Sigmoid colon (tissue), 7 donors: ENCODE data around the gene TUT4. TPM values are rescaled to one million over a fixed set of nuclear protein-coding genes. Genes with fewer than 3 reads are reported as not detected.

Source experiments
- DNase-seq: peaks from one replicate; pipeline ENCODE4 v3.0.0-alpha.2; 2019
- H3K27ac ChIP-seq, 4 donors: fragments of 200-600 bp; sonication (generic); one replicate each; pipeline ENCODE4 v1.5.1; 2016 to 2019; ENCODE audit warnings: mild to moderate bottlenecking in 1 of 4
- H3K27me3 ChIP-seq, 3 donors: fragments of 200-600 bp; sonication (generic); one replicate each; pipeline ENCODE4 v1.5.1; 2019; ENCODE audit warnings: mild to moderate bottlenecking in 1 of 3
- H3K36me3 ChIP-seq, 4 donors: fragments of 200-600 bp; sonication (generic); one replicate each; pipeline ENCODE4 v1.5.1; 2016 to 2019
- H3K4me1 ChIP-seq, 4 donors: fragments of 200-600 bp; sonication (generic); one replicate each; pipeline ENCODE4 v1.5.1; 2017 to 2019
- H3K4me3 ChIP-seq, 4 donors: fragments of 200-600 bp; sonication (generic); one replicate each; pipeline ENCODE4 v1.5.1; 2017 to 2019; ENCODE audit warnings: mild to moderate bottlenecking in 2 of 4, moderate library complexity in 1 of 4
- H3K9me3 ChIP-seq, 4 donors: fragments of 200-600 bp in 3 of 4; sonication (generic) in 3 of 4; one replicate each; pipeline versions ENCODE4 v1.5.1 to v1.6.1; 2013 to 2019
- CTCF ChIP-seq, 4 experiments: fragments of 450-650 bp in 3 of 4; fragments of 200-600 bp in 1 of 4; IDR thresholded peaks; one replicate each; pipeline ENCODE4 v1.5.1; 2016 to 2019; ENCODE audit warnings: antibody characterized with exemption in 4 of 4, mild to moderate bottlenecking in 3 of 4, moderate library complexity in 2 of 4
- EP300 ChIP-seq, 4 donors: sonication (generic); formaldehyde crosslinking; IDR thresholded peaks; one replicate each; pipeline ENCODE4 v1.6.1; 2017; ENCODE audit warnings: antibody characterized with exemption in 4 of 4
- POLR2A ChIP-seq, 2 donors: fragments of 450-650 bp; IDR thresholded peaks; one replicate each; pipeline ENCODE4 v1.6.1; 2016; ENCODE audit warnings: antibody characterized with exemption in 2 of 2, mild to moderate bottlenecking in 2 of 2, moderate library complexity in 2 of 2
- POLR2AphosphoS5 ChIP-seq, 4 donors: sonication (generic); formaldehyde crosslinking; IDR thresholded peaks; one replicate each; pipeline ENCODE4 v1.6.1; 2017; ENCODE audit warnings: antibody characterized with exemption in 4 of 4
- WGBS, 2 donors: extraction: QIAGEN DNeasy Blood & Tissue Kit; methylation state at CpG; one replicate each; pipeline ENCODE4 v1.1.7; 2013; 5-methylcytosine and 5-hydroxymethylcytosine counted together
- intact Hi-C: fragments of 100-400 bp; cut with DNase I; formaldehyde crosslinking; loops from one replicate; pipeline ENCODE4 v1.15.1; 2023
- polyA plus RNA-seq, 3 donors: library from polyadenylated mRNA; stranded (reverse); fragments of 200-250 nt; gene quantifications; one replicate each; pipeline ENCODE4 v1.2.3, GENCODE V29; 2013
- total RNA-seq, 4 donors: library from RNA; depleted of rRNA; stranded (reverse); fragments of >200 nt; gene quantifications; one replicate each; pipeline ENCODE4 v1.1.0, GENCODE V29; 2016
- donor health status: healthy with polysubstance abuse.
- donor health status: Bipolar disorder and iron deficiency.
- donor health status: healthy.

TUT4 gene
- total and polyA plus RNA-seq, 7 donors: 3.2 to 66.9 (median 50.4) TPM

GRCh38 chr1:52574594-52574993 is 21.7 kb upstream of the TUT4 start:
- Histone ChIP-seq H3K27me3 (no peaks in the 10 kb centered on the region), H3K27ac (peak overlapping the region in 3 of 4 donors; percentile 30 to 63 (median 43)), H3K9me3 (no peaks in the 10 kb centered on the region), H3K36me3 (no peaks in the 10 kb centered on the region), H3K4me1 (peaks cover 0 to 13% (median 7%) of the 10 kb centered on the region in 4 donors), H3K4me3 (no peak overlapping the region)
- TF ChIP-seq EP300 (IDR thresholded peaks at IDR 0.05) (peak in 1 of 4 donors; percentile 43), CTCF (IDR thresholded peaks at IDR 0.05) (no peak), POLR2AphosphoS5 (IDR thresholded peaks at IDR 0.05) (peak in 3 of 4 donors; percentile 23 to 54 (median 37)), POLR2A (IDR thresholded peaks at IDR 0.05) (no peak)
- intact Hi-C loops: no loop called here
- no peak for DNase-seq
- WGBS, 2 donors: 68 to 86% methylated on average over 2 of the region's 2 CpGs

- WGBS, 2 donors: 94 to 97% methylated on average over 4 of the region's 4 CpGs
- TF ChIP-seq POLR2A (IDR thresholded peaks at IDR 0.05): no peak
- TF ChIP-seq POLR2AphosphoS5 (IDR thresholded peaks at IDR 0.05): no peak
- no peak for TF ChIP-seq CTCF (IDR thresholded peaks at IDR 0.05)
- no peak for TF ChIP-seq EP300 (IDR thresholded peaks at IDR 0.05)
- H3K4me3 ChIP-seq: no peak overlapping the region
Observed at GRCh38 chr1:52572387-52572786, 19.5 kb upstream of the TUT4 start.

GRCh38 chr1:52571783-52572182 is 18.9 kb upstream of the TUT4 start:
- peaks cover 0 to 18% (median 7%) of the 10 kb centered on the region in 4 donors for H3K4me1 ChIP-seq
- TF ChIP-seq POLR2AphosphoS5 (IDR thresholded peaks at IDR 0.05) (no peak), CTCF (IDR thresholded peaks at IDR 0.05) (no peak), EP300 (IDR thresholded peaks at IDR 0.05) (no peak), POLR2A (IDR thresholded peaks at IDR 0.05) (no peak)
- H3K9me3 ChIP-seq: no peaks in the 10 kb centered on the region
- no peaks in the 10 kb centered on the region for H3K27me3 ChIP-seq
- no peaks in the 10 kb centered on the region for H3K36me3 ChIP-seq
- intact Hi-C loops: no loop called here
- no peak overlapping the region for H3K4me3 ChIP-seq
- 82 to 88% methylated on average over 1 of the region's 1 CpG for WGBS, 2 donors
- DNase-seq: no peak
- H3K27ac ChIP-seq: no peak overlapping the region

More at GRCh38 chr1:52572387-52572786, 19.5 kb upstream of the TUT4 start:
- Histone ChIP-seq H3K27me3 (no peaks in the 10 kb centered on the region), H3K4me1 (peaks cover 0 to 18% (median 7%) of the 10 kb centered on the region in 4 donors), H3K27ac (no peak overlapping the region), H3K9me3 (no peaks in the 10 kb centered on the region), H3K36me3 (no peaks in the 10 kb centered on the region)
- no peak for DNase-seq
- intact Hi-C loops: no loop called here

GRCh38 chr1:52569449-52570210 is 16.7 kb upstream of the TUT4 start:
- WGBS, 2 donors: 55 to 60% methylated on average over 7 of the region's 7 CpGs
- Histone ChIP-seq H3K36me3 (no peaks in the 10 kb centered on the region), H3K27me3 (no peaks in the 10 kb centered on the region), H3K4me3 (no peak overlapping the region), H3K9me3 (no peaks in the 10 kb centered on the region), H3K27ac (no peak overlapping the region), H3K4me1 (peaks cover 0 to 13% (median 3%) of the 10 kb centered on the region in 4 donors)
- no peak for DNase-seq
- intact Hi-C loops: no loop called here
- TF ChIP-seq CTCF (IDR thresholded peaks at IDR 0.05) (no peak), POLR2A (IDR thresholded peaks at IDR 0.05) (no peak), POLR2AphosphoS5 (IDR thresholded peaks at IDR 0.05) (no peak), EP300 (IDR thresholded peaks at IDR 0.05) (no peak)
